Activated T-helper 2 cell treated with anti-CD3 and anti-CD28 coated beads, Interferon-gamma antibody, Interleukin-2, Interleukin-4, amounts not matched to agents 10 μg/mL and 5 μg/mL and 100 μg/mL, durations not matched to agents 14 hours and 24 hours and 36 hours (primary cell): Measurements from ENCODE around the gene ZNF561. TPM values are rescaled to one million over a fixed set of nuclear protein-coding genes. Genes with fewer than 3 reads are reported as not detected.
"Not testable (repeated sequence)": the region's sequence is repeated elsewhere in the genome, so short reads cannot be mapped to it uniquely, and the experiment has no call there.

Experiments
- DNase-seq: peaks from one replicate; pipeline ENCODE4 v3.0.0; 2021; ENCODE audit warnings: low spot score
- H3K27ac Mint-ChIP-seq: one replicate; pipeline ENCODE4 v1.8.0; 2021; ENCODE audit warnings: mixed read lengths
- H3K27me3 Mint-ChIP-seq: one replicate; pipeline ENCODE4 v1.8.0; 2021; ENCODE audit warnings: low read depth, mixed read lengths
- H3K36me3 Mint-ChIP-seq: one replicate; pipeline ENCODE4 v1.8.0; 2021; ENCODE audit warnings: low read depth, mixed read lengths
- H3K4me1 Mint-ChIP-seq: one replicate; pipeline ENCODE4 v1.8.0; 2021; ENCODE audit warnings: low read depth, mixed read lengths
- H3K4me3 Mint-ChIP-seq: one replicate; pipeline ENCODE4 v1.8.0; 2021; ENCODE audit warnings: low read depth, mild to moderate bottlenecking, moderate library complexity, mixed read lengths
- H3K9me3 Mint-ChIP-seq: one replicate; pipeline ENCODE4 v1.8.0; 2021; ENCODE audit warnings: mixed read lengths
- intact Hi-C: fragments of 100-400 bp; cut with micrococcal nuclease; formaldehyde crosslinking; loops from one replicate; pipeline ENCODE4 v1.15.1; 2023
- total RNA-seq: library from RNA; stranded (reverse); gene quantifications from 2 replicates; pipeline ENCODE4 v1.2.3, GENCODE V29; 2022

Gene ZNF561
- total RNA-seq, 1 donor from 2014 or later, result 28.3 TPM

GRCh38 chr19:9622531-9622930 is 1.5 kb upstream of the ZNF561 start:
- no peak for DNase-seq
- Mint-ChIP-seq H3K4me3 (peak overlapping the region; percentile 46), H3K36me3 (peaks cover 25% of the 10 kb centered on the region), H3K4me1 (peaks cover 19% of the 10 kb centered on the region), H3K27me3 (no peaks in the 10 kb centered on the region), H3K9me3 (peaks cover 1% of the 10 kb centered on the region), H3K27ac (no peak overlapping the region)
- intact Hi-C loops, result loop anchor here (10.0 kb wide), 1 partner anchor 292 kb away; no protein-coding TSS in a partner anchor

GRCh38 chr19:9620842-9621155 is 233 bp downstream of the ZNF561 start:
- intact Hi-C loops, result loop anchor here (1.0 to 10.0 kb wide), 8 partner anchors 34 to 484 kb away; partner anchors contain the start of genes FBXL12, ZNF317, ZNF562 and ZNF846
- H3K27me3 Mint-ChIP-seq, result no peaks in the 10 kb centered on the region
- H3K27ac Mint-ChIP-seq, result peak overlapping the region; percentile 99
- H3K4me1 Mint-ChIP-seq, result peaks cover 17% of the 10 kb centered on the region
- H3K9me3 Mint-ChIP-seq, result peaks cover 3% of the 10 kb centered on the region
- peaks cover 38% of the 10 kb centered on the region for H3K36me3 Mint-ChIP-seq
- H3K4me3 Mint-ChIP-seq, result peak overlapping the region; percentile 93
- no peak for DNase-seq

- no peak overlapping the region for H3K27ac Mint-ChIP-seq
- DNase-seq, result no peak
- H3K27me3 Mint-ChIP-seq, result no peaks in the 10 kb centered on the region
- peaks cover 5% of the 10 kb centered on the region for H3K4me1 Mint-ChIP-seq
- H3K36me3 Mint-ChIP-seq, result peaks cover 81% of the 10 kb centered on the region
- H3K4me3 Mint-ChIP-seq, result no peak overlapping the region
- peaks cover 23% of the 10 kb centered on the region for H3K9me3 Mint-ChIP-seq
- intact Hi-C loops, result no loop called here
These were observed 5.2 kb downstream of the ZNF561 start for GRCh38 chr19:9615844-9616243.

GRCh38 chr19:9610484-9611113 is 10.4 kb downstream of the ZNF561 start:
- Mint-ChIP-seq H3K27me3 (no peaks in the 10 kb centered on the region), H3K4me1 (no peaks in the 10 kb centered on the region), H3K9me3 (peaks cover 55% of the 10 kb centered on the region), H3K36me3 (peaks cover 82% of the 10 kb centered on the region), H3K27ac (no peak overlapping the region), H3K4me3 (no peak overlapping the region)
- intact Hi-C loops, result no loop called here
- DNase-seq, result no peak

- peaks cover 59% of the 10 kb centered on the region for H3K9me3 Mint-ChIP-seq
- H3K4me3 Mint-ChIP-seq, result no peak overlapping the region
- intact Hi-C loops, result no loop called here
- no peaks in the 10 kb centered on the region for H3K4me1 Mint-ChIP-seq
- DNase-seq, result no peak
- H3K27me3 Mint-ChIP-seq, result no peaks in the 10 kb centered on the region
- H3K27ac Mint-ChIP-seq, result no peak overlapping the region
- peaks cover 67% of the 10 kb centered on the region for H3K36me3 Mint-ChIP-seq
These were observed 12.1 kb downstream of the ZNF561 start for GRCh38 chr19:9608912-9609311.

- Mint-ChIP-seq H3K4me3 (no peak overlapping the region), H3K4me1 (no peaks in the 10 kb centered on the region), H3K27me3 (no peaks in the 10 kb centered on the region), H3K9me3 (peaks cover 25% of the 10 kb centered on the region), H3K27ac (no peak overlapping the region), H3K36me3 (peaks cover 3% of the 10 kb centered on the region)
- intact Hi-C loops, result no loop called here
- no peak for DNase-seq
These were observed 24.0 kb downstream of the ZNF561 start for GRCh38 chr19:9597027-9597426.

GRCh38 chr19:9586764-9587163 is 34.3 kb downstream of the ZNF561 start:
- Mint-ChIP-seq H3K27ac (no peak overlapping the region), H3K9me3 (peaks cover 7% of the 10 kb centered on the region), H3K36me3 (peaks cover 19% of the 10 kb centered on the region), H3K4me3 (no peak overlapping the region), H3K4me1 (peaks cover 7% of the 10 kb centered on the region), H3K27me3 (peaks cover 2% of the 10 kb centered on the region)
- peak; percentile 62 for DNase-seq
- intact Hi-C loops, result loop anchor here (1.0 to 10.0 kb wide), 3 partner anchors 35 to 450 kb away; partner anchors contain the start of genes ZNF561 and ZNF846

- DNase-seq, result peak; percentile 77
- Mint-ChIP-seq H3K27me3 (peaks cover 2% of the 10 kb centered on the region), H3K4me1 (peaks cover 12% of the 10 kb centered on the region), H3K9me3 (peaks cover 28% of the 10 kb centered on the region), H3K4me3 (peak within 1 kb of the TSS; percentile 91), H3K36me3 (peaks cover 44% of the 10 kb centered on the region), H3K27ac (peak within 1 kb of the TSS; percentile 92)
- intact Hi-C loops, result loop anchor here (2.0 to 10.0 kb wide), 4 partner anchors 45 to 209 kb away; partner anchors contain the start of genes ZNF266, ZNF426 and ZNF846
These were observed 36.8 kb downstream of the ZNF561 start, which contains the start of gene ZNF121 for GRCh38 chr19:9584073-9584833. Gene ZNF121 (minus strand): TSS chr19:9584504. CDS start chr19:9568097, 16,407 bp downstream.

GRCh38 chr19:9582081-9582725 is 38.8 kb downstream of the ZNF561 start:
- H3K4me1 Mint-ChIP-seq, result peaks cover 13% of the 10 kb centered on the region
- H3K9me3 Mint-ChIP-seq, result peaks cover 45% of the 10 kb centered on the region
- H3K4me3 Mint-ChIP-seq, result peak overlapping the region; percentile 70
- intact Hi-C loops, result loop anchor here (5.0 to 10.0 kb wide), 2 partner anchors 145 to 183 kb away; partner anchors contain the start of genes ZNF266 and ZNF846
- peak overlapping the region; percentile 74 for H3K27ac Mint-ChIP-seq
- DNase-seq, H3K27me3 Mint-ChIP-seq: not testable (repeated sequence)
- peaks cover 64% of the 10 kb centered on the region for H3K36me3 Mint-ChIP-seq

- DNase-seq, result no peak
- no peak overlapping the region for H3K4me3 Mint-ChIP-seq
- no peaks in the 10 kb centered on the region for H3K27me3 Mint-ChIP-seq
- H3K9me3 Mint-ChIP-seq, result peaks cover 60% of the 10 kb centered on the region
- H3K27ac Mint-ChIP-seq, result no peak overlapping the region
- peaks cover 79% of the 10 kb centered on the region for H3K36me3 Mint-ChIP-seq
- H3K4me1 Mint-ChIP-seq, result peaks cover 10% of the 10 kb centered on the region
- intact Hi-C loops, result loop anchor here (5.0 to 10.0 kb wide), 2 partner anchors 143 to 184 kb away; partner anchors contain the start of genes ZNF266 and ZNF846
These were observed 40.3 kb downstream of the ZNF561 start for GRCh38 chr19:9580728-9581127.

GRCh38 chr19:9570255-9570654 is 50.8 kb downstream of the ZNF561 start:
- Mint-ChIP-seq H3K36me3 (peaks cover 99% of the 10 kb centered on the region), H3K4me3 (no peak overlapping the region), H3K27ac (no peak overlapping the region), H3K9me3 (peaks cover 79% of the 10 kb centered on the region), H3K27me3 (no peaks in the 10 kb centered on the region), H3K4me1 (no peaks in the 10 kb centered on the region)
- intact Hi-C loops, result no loop called here
- no peak for DNase-seq

- no peak for DNase-seq
- Mint-ChIP-seq H3K4me1 (no peaks in the 10 kb centered on the region), H3K36me3 (peaks cover 99% of the 10 kb centered on the region), H3K27ac (no peak overlapping the region), H3K27me3 (no peaks in the 10 kb centered on the region), H3K4me3 (no peak overlapping the region), H3K9me3 (peaks cover 80% of the 10 kb centered on the region)
- intact Hi-C loops, result no loop called here
These were observed 54.3 kb downstream of the ZNF561 start for GRCh38 chr19:9566729-9567128.
